GM23248 (cell line): ENCODE results near the gene AJAP1.

Experiments
- EZH2 ChIP-seq: fragments of 200-600 bp; sonication (generic); IDR thresholded peaks from 2 replicates; pipeline ENCODE4 v1.6.1; 2018; ENCODE audit warnings: antibody characterized with exemption, mild to moderate bottlenecking; ENCODE audit not compliant: insufficient read depth, poor library complexity, severe bottlenecking
- EZH2phosphoT487 ChIP-seq: fragments of 200-600 bp; sonication (generic); IDR thresholded peaks from 2 replicates; pipeline ENCODE4 v1.6.1; 2018; ENCODE audit warnings: antibody characterized with exemption, moderate library complexity, mild to moderate bottlenecking, low read depth; ENCODE audit not compliant: insufficient read depth

DNA sequence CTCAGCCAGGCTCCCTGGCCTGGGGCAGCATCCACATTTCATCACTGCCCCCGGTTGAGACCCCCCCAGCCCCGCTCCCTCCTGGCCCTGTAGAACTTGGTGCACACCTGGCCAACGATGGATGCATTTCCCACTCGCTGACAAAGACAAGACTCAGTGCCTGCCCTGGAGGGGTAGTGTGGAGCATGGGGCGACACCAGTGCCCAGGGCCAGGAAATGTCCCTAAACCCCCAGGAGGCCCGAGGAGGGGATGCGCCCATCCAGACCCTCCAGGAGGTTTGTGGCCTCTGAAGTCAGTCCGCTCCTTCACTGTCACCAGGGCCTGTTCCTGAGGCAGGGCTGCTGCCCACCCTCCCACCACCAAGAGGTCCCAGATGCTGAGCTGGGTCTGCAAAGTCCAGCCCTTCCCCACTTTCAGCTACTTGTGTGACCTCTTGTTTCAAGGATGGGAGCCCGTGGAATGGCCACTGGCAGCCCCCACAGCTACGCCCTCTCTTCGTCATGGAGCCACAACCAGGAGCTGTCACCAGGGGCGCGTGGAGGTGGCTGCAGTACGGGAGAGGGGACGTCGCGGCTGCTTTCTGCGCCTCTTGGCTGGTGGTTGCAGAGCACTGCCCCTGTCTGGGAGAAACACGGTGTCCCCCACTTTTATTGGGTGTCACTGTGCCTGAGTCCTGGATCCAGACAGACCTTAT, 35.7 kb downstream of the AJAP1 start:
- TF ChIP-seq EZH2 (no peak), EZH2phosphoT487 (no peak)
